SJSA1 (cell line): ENCODE results near the gene WBP2NL. TPM values are rescaled to one million over a fixed set of nuclear protein-coding genes. Genes with fewer than 3 reads are reported as not detected.

ENCODE experiments used
- DNase-seq, 2 experiments: peaks; one replicate each; pipeline ENCODE4 v3.0.0-alpha.2; 2015 to 2020; ENCODE audit warnings: low spot score in 2 of 2, low read depth in 1 of 2
- H3K27ac ChIP-seq: fragments of 250-450 bp; sonication (Bioruptor Pico); 2 replicates; pipeline ENCODE4 v1.5.1; 2020; ENCODE audit warnings: mild to moderate bottlenecking, moderate library complexity
- H3K27me3 ChIP-seq: fragments of 250-450 bp; sonication (Bioruptor Pico); replicated peaks from 2 replicates; pipeline ENCODE4 v1.5.1; 2020; ENCODE audit warnings: mild to moderate bottlenecking, moderate library complexity
- H3K36me3 ChIP-seq: fragments of 250-450 bp; sonication (Bioruptor Pico); 2 replicates; pipeline ENCODE4 v1.5.1; 2020; ENCODE audit warnings: mild to moderate bottlenecking
- H3K4me1 ChIP-seq: fragments of 250-450 bp; sonication (Bioruptor Pico); replicated peaks from 2 replicates; pipeline ENCODE4 v1.6.1; 2021; ENCODE audit warnings: mild to moderate bottlenecking
- H3K4me3 ChIP-seq: fragments of 250-450 bp; sonication (Bioruptor Pico); 2 replicates; pipeline ENCODE4 v1.5.1; 2020; ENCODE audit warnings: mild to moderate bottlenecking
- H3K9me3 ChIP-seq: fragments of 250-450 bp; sonication (Bioruptor Pico); replicated peaks from 2 replicates; pipeline ENCODE4 v1.5.1; 2020; ENCODE audit warnings: mild to moderate bottlenecking
- total RNA-seq: library from RNA; depleted of rRNA; stranded (reverse); fragments of >200 nt; shearing (Covaris generic); gene quantifications from 2 replicates; pipeline ENCODE4 v1.2.3, GENCODE V29; 2014

Gene WBP2NL
- total RNA-seq, 1 experiment from 2014 or later: not detected

DNA sequence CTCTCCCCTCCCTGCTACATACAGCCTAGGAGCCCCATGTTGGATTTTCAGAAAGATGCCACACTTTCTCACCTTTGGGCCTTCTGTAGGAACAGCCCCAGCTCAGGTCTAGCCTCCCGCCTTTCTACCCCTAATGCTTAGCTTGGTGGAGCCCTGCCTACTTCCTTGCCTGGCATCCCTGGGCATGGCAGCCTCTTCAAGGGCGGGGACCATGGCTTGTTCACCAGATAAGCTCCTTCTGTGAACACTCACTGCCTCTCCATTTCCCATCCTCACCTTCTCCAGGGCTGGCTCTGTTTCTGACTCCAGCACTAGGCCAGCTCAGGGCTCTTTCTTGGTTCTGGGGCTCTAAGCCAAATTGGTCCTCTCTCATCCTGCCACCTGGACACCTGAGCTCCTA is 28.0 kb upstream of the WBP2NL start:
- Histone ChIP-seq H3K36me3 (no peaks in the 10 kb centered on the region), H3K4me3 (no peak overlapping the region), H3K27ac (no peak overlapping the region), H3K4me1 (no peaks in the 10 kb centered on the region), H3K9me3 (no peaks in the 10 kb centered on the region), H3K27me3 (peaks cover 27% of the 10 kb centered on the region)
- no peak for DNase-seq

GRCh38 chr22:41971431-41971830 is 27.2 kb upstream of the WBP2NL start:
- no peak for DNase-seq
- no peaks in the 10 kb centered on the region for H3K9me3 ChIP-seq

DNA sequence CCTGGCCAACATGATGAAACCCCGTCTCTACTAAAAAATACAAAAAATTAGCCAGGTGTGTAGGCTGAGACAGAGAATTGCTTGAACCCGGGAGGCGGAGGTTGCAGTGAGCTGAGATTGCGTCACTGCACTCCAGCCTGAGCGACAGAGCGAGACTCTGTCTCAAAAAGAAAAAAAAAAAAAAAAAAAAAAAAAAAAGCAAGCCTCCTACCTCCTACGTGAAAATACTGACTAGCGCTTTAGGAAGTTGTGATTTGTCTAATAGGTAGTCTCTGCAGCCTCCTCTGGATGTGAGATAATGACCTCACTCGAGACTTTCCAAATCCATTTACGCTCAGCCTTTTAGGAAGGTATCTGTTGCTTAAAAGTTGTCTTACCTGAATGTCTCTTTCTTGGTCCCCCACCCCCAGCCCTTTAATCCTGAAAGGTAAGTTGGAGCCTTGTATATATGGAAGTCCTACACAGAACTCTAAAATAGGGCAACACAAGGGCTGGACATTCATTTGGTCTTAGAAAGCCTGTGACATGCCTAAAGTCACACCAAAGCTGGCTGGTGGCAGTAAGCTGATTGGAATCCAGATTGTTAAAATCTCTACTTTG is 23.8 kb upstream of the WBP2NL start:
- H3K27me3 ChIP-seq: peaks cover 53% of the 10 kb centered on the region
- H3K9me3 ChIP-seq: no peaks in the 10 kb centered on the region

More at GRCh38 chr22:41971431-41971830, 27.2 kb upstream of the WBP2NL start:
- Histone ChIP-seq H3K4me3 (no peak overlapping the region), H3K27ac (no peak overlapping the region), H3K27me3 (peaks cover 35% of the 10 kb centered on the region), H3K36me3 (no peaks in the 10 kb centered on the region), H3K4me1 (peaks cover 3% of the 10 kb centered on the region)

GRCh38 chr22:41975299-41976069 is 23.1 kb upstream of the WBP2NL start:
- Histone ChIP-seq H3K27me3 (peaks cover 53% of the 10 kb centered on the region), H3K9me3 (no peaks in the 10 kb centered on the region), H3K4me1 (peaks cover 7% of the 10 kb centered on the region), H3K27ac (no peak overlapping the region), H3K36me3 (no peaks in the 10 kb centered on the region), H3K4me3 (no peak overlapping the region)
- DNase-seq: no peak

More for the DNA sequence above, 23.8 kb upstream of the WBP2NL start:
- H3K27ac ChIP-seq: no peak overlapping the region
- DNase-seq: no peak
- H3K4me1 ChIP-seq: peaks cover 7% of the 10 kb centered on the region
- H3K4me3 ChIP-seq: no peak overlapping the region
- no peaks in the 10 kb centered on the region for H3K36me3 ChIP-seq

GRCh38 chr22:41976070-41976901 is 22.3 kb upstream of the WBP2NL start:
- peaks cover 55% of the 10 kb centered on the region for H3K27me3 ChIP-seq
- no peak overlapping the region for H3K27ac ChIP-seq
- no peaks in the 10 kb centered on the region for H3K36me3 ChIP-seq
- H3K9me3 ChIP-seq: no peaks in the 10 kb centered on the region
- peaks cover 7% of the 10 kb centered on the region for H3K4me1 ChIP-seq
- H3K4me3 ChIP-seq: peak overlapping the region; percentile 17; the same call in 1 of the 2 replicates
- no peak for DNase-seq

DNA sequence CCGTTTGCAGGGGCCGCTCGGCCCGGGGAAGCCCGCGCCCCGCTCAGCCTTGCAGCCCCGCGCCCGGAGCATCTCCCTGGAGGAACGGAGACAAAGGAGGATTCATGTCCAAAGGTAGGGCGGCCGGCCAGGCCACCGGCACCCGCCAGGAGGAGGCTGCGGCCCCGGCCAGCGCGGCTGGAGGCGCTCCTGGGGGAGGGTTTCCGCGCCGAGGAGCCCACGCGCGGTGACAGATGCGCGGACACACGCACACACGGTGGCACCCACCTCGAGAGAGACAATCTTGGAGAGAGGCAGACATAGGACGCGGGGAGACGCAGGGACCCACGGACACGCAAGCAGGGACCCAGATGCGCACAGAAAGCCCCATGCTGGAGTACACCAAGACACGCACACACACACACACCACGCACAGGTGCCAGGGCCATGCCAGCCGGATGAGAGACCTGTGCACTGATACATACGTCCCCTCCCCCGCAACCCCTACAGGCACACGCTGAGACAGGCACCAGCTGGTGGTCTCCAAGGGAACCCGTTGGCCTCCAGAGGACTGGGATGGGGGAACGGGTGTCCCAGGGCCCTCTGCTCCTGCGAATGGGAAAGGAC is 21.5 kb upstream of the WBP2NL start:
- H3K36me3 ChIP-seq: no peaks in the 10 kb centered on the region
- H3K4me1 ChIP-seq: peaks cover 7% of the 10 kb centered on the region
- peaks cover 51% of the 10 kb centered on the region for H3K27me3 ChIP-seq
- no peaks in the 10 kb centered on the region for H3K9me3 ChIP-seq
- H3K4me3 ChIP-seq: no peak overlapping the region
- DNase-seq: no peak
- no peak overlapping the region for H3K27ac ChIP-seq

DNA sequence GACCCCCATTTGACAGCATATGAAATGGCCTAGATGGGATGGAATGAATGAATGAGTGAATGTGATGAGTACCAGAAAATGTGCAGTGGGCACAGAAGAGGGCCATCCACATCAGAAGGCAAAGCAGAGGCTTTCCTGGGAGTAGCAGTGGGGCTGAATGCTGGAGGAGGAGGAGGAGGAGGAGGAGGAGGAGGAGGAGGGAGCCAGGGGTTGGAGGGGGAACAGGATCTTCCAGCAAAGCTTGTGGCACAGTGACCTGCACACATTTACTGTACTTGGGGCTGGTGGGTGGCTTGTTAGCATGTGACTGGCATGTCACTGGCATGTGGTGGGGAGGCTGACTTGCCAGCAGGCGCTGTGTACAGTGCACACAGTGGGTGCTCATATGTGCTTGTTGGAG is 19.9 kb upstream of the WBP2NL start:
- Histone ChIP-seq H3K4me1 (peaks cover 7% of the 10 kb centered on the region), H3K4me3 (no peak overlapping the region), H3K9me3 (no peaks in the 10 kb centered on the region), H3K27ac (no peak overlapping the region), H3K36me3 (no peaks in the 10 kb centered on the region), H3K27me3 (peaks cover 45% of the 10 kb centered on the region)
- no peak for DNase-seq

DNA sequence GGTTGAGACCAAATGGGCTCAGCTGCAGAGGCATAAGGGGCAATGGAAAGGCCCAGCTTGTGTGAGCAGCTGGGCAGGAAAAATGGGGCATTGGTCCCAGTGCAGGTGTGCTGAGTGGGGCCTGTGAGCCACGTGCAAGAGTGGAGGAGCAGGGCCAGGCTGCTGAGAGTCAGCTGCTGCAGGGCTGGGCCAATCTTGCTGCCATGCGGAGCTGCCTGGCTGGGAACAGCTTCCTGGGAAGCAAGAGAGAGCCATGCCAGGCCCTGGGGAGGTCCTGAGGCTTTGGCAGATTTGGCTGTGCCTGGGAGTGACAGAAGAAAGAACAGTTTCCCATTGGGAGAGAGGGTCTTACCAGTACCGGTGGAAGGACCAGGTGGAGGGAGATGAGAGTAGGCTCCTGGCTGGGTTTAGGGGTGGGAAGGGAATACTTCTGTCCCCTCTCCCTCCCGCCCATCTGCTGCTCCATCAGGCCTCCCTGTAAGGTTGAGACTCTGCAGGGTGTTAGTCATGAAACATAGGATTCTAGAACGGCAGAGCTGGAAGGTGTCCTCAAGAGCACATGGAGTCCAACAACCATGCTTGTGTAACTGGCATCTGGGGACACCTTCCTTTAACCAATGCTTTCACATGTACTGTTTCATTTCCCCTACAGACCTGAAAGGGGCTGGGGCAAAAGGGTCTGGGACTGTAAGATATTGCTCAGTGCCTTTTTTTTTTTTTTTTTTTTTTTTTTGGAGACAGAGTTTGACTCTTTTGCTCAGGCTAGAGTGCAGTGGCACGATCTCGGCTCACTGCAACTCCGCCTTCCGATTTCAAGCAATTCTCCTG is 19.0 kb upstream of the WBP2NL start:
- Histone ChIP-seq H3K27ac (no peak overlapping the region), H3K36me3 (no peaks in the 10 kb centered on the region), H3K4me1 (peaks cover 7% of the 10 kb centered on the region), H3K27me3 (peaks cover 42% of the 10 kb centered on the region), H3K9me3 (no peaks in the 10 kb centered on the region), H3K4me3 (no peak overlapping the region)
- no peak for DNase-seq

DNA sequence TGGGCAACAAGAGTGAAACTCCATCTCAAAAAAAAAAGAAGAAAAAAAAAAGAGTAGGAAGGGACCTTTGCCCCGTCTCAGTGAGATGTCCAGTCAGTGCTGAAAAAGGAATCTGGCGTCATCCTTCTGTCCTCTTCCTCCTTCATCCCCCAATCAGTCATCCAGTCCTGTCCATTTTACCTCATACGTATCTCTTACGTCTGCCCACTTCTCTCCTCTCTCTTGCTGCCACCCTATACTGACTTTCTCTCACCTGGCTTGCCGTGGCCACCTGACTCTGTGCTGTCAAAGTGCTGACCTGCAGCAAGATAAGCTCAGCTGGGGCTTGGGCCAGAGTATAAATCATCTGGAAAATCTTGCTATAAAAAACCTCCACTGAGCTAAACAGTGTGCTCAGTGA is 15.7 kb upstream of the WBP2NL start:
- no peak for DNase-seq
- Histone ChIP-seq H3K4me3 (no peak overlapping the region), H3K27me3 (peaks cover 18% of the 10 kb centered on the region), H3K9me3 (no peaks in the 10 kb centered on the region), H3K36me3 (no peaks in the 10 kb centered on the region), H3K27ac (no peak overlapping the region), H3K4me1 (no peaks in the 10 kb centered on the region)

DNA sequence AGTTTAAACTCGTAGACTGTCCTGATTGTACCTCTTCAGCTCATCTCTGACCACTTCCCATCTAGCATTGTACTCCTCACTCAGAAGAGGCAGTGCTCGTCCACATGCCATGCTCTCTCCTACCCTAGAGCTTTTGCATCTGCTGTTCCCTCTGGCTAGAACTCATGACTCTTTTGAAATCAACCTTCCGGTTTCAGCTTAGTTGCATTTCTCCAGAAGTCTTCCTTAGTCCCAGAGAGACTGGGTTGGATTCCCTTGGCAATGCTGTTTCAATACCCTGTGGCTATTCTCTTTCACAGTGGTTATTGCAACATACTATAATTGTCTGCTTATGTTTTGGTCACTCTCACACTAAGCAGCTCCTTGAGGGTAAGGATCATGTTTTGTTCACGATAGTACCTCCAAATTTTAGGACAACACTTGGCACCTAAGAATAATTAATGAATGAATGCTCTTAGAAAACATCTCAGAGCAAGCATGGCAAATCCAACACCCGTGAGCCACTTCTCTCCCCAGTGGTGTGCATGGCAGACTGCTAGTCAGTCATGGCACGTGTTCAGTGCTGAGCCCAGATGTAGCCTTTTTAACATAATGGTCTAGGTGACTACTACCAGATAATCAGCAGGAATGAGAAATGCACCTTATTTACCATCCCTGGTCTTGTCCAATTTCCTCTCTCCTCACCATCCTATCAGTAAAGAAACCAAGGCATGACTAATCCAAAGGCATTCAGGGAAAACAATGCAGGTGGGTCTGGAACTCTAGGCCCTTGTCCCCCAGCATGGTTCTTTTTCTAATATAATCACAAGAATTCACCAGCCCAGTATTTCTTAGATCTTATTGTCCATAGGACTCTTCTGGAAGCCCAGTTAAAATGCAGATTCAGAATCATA is 14.8 kb upstream of the WBP2NL start:
- no peak for DNase-seq
- H3K36me3 ChIP-seq: no peaks in the 10 kb centered on the region

GRCh38 chr22:41987276-41987675 is 11.3 kb upstream of the WBP2NL start:
- Histone ChIP-seq H3K4me1 (no peaks in the 10 kb centered on the region), H3K27me3 (peaks cover 15% of the 10 kb centered on the region; the same call in 1 of the 2 replicates), H3K27ac (no peak overlapping the region), H3K36me3 (no peaks in the 10 kb centered on the region), H3K9me3 (no peaks in the 10 kb centered on the region), H3K4me3 (no peak overlapping the region)
- no peak for DNase-seq

More for the DNA sequence above, 14.8 kb upstream of the WBP2NL start:
- Histone ChIP-seq H3K27ac (no peak overlapping the region), H3K27me3 (peaks cover 12% of the 10 kb centered on the region; the same call in 1 of the 2 replicates), H3K4me1 (no peaks in the 10 kb centered on the region), H3K4me3 (no peak overlapping the region), H3K9me3 (no peaks in the 10 kb centered on the region)

- Histone ChIP-seq H3K36me3 (no peaks in the 10 kb centered on the region), H3K4me1 (no peaks in the 10 kb centered on the region), H3K9me3 (no peaks in the 10 kb centered on the region), H3K4me3 (no peak overlapping the region), H3K27ac (no peak overlapping the region), H3K27me3 (peaks cover 18% of the 10 kb centered on the region; the same call in 1 of the 2 replicates)
- DNase-seq: no peak
Observed at GRCh38 chr22:41989246-41989645, 9.3 kb upstream of the WBP2NL start.
